Esophagus squamous epithelium (tissue), 5 donors: Measurements from ENCODE around the gene OSCP1. TPM values are rescaled to one million over a fixed set of nuclear protein-coding genes. Genes with fewer than 3 reads are reported as not detected.
"Not testable (repeated sequence)": the region's sequence is repeated elsewhere in the genome, so short reads cannot be mapped to it uniquely, and the experiment has no call there.

Experiments
- DNase-seq: peaks from one replicate; lab custom pipeline; 2025; lab: John Stamatoyannopoulos, UW
- H3K27ac ChIP-seq, 4 donors: fragments of 200-600 bp; sonication (generic); one replicate each; pipeline ENCODE4 v1.5.1; 2016 to 2019; ENCODE audit warnings: mild to moderate bottlenecking in 1 of 4
- H3K27me3 ChIP-seq, 4 donors: fragments of 200-600 bp; sonication (generic); 1 replicate in 3 of 4; 2 replicates in 1 of 4; pipeline versions ENCODE4 v1.5.1 to v1.6.0; 2017 to 2021; ENCODE audit warnings: antibody characterized with exemption in 1 of 4
- H3K36me3 ChIP-seq, 3 donors: fragments of 200-600 bp; sonication (generic); one replicate each; pipeline ENCODE4 v1.5.1; 2016 to 2019
- H3K4me1 ChIP-seq, 3 donors: fragments of 200-600 bp; sonication (generic); one replicate each; pipeline ENCODE4 v1.5.1; 2017 to 2019
- H3K4me3 ChIP-seq, 4 donors: fragments of 200-600 bp; sonication (generic); 1 replicate in 3 of 4; 2 replicates in 1 of 4; pipeline ENCODE4 v1.5.1; 2016 to 2019; ENCODE audit warnings: mild to moderate bottlenecking in 2 of 4, moderate library complexity in 1 of 4
- H3K9me3 ChIP-seq, 3 donors: fragments of 200-600 bp; sonication (generic); one replicate each; pipeline ENCODE4 v1.5.1; 2016 to 2019
- POLR2A ChIP-seq, 4 donors: fragments of 450-650 bp; IDR thresholded peaks; one replicate each; pipeline ENCODE4 v1.6.1; 2017; ENCODE audit warnings: antibody characterized with exemption in 4 of 4, mild to moderate bottlenecking in 4 of 4, moderate library complexity in 3 of 4
- WGBS, 2 donors: methylation state at CpG; one replicate each; pipeline ENCODE4 v1.1.5; 2018; 5-methylcytosine and 5-hydroxymethylcytosine counted together
- intact Hi-C: fragments of 100-400 bp; cut with DNase I; formaldehyde crosslinking; loops from one replicate; pipeline ENCODE4 v1.15.0; 2022
- total RNA-seq, 4 donors: library from RNA; depleted of rRNA; stranded (reverse); fragments of >200 nt; gene quantifications; one replicate each; pipeline ENCODE4 v1.1.0, GENCODE V29; 2016
- TF ChIP-seq, protein P1 (sequence below), 6 experiments: fragments of 450-650 bp in 4 of 6; fragments of 200-600 bp in 2 of 6; sonication (generic) in 2 of 6; IDR thresholded peaks; one replicate each; pipeline ENCODE4 v1.5.1; 2016 to 2019; ENCODE audit warnings: antibody characterized with exemption in 6 of 6, mild to moderate bottlenecking in 4 of 6, moderate library complexity in 4 of 6
- donor health status: DM: yes; HTN: yes; CAD: no.

Gene OSCP1
- total RNA-seq, 4 donors from 2014 or later = 2.4 to 6.8 (median 4.5) TPM

GRCh38 chr1:36487906-36488305 is 37.7 kb upstream of the OSCP1 start:
- H3K27me3 ChIP-seq = peaks cover 0 to 7% (median 0%) of the 10 kb centered on the region in 4 donors
- DNase-seq = no peak
- no peak overlapping the region for H3K27ac ChIP-seq

DNA sequence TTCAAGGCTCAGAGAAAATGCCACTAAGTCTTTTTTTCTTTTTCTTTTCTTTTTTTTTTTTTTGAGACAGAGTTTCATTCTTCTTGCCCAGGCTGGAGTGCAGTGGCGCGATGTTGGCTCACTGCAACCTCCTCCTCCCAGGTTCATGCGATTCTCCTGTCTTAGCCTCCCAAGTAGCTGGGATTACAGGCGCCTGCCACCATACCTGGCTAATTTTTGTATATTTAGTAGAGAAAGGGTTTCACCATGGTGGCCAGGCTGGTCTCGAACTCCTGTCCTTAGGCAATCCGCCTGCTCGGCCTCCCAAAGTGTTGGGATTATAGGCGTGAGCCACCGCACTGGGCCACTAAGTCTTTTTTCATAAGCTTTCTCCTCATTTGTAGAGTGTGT is 37.1 kb upstream of the OSCP1 start:
- DNase-seq, H3K36me3 ChIP-seq, H3K4me3 ChIP-seq, intact Hi-C loops, H3K27me3 ChIP-seq, H3K27ac ChIP-seq, H3K9me3 ChIP-seq, H3K4me1 ChIP-seq: not testable (repeated sequence)
- WGBS, 2 donors = 88 to 90% methylated on average over 7 to 9 of the region's 9 CpGs

More at GRCh38 chr1:36487906-36488305, 37.7 kb upstream of the OSCP1 start:
- TF ChIP-seq, protein P1, sequence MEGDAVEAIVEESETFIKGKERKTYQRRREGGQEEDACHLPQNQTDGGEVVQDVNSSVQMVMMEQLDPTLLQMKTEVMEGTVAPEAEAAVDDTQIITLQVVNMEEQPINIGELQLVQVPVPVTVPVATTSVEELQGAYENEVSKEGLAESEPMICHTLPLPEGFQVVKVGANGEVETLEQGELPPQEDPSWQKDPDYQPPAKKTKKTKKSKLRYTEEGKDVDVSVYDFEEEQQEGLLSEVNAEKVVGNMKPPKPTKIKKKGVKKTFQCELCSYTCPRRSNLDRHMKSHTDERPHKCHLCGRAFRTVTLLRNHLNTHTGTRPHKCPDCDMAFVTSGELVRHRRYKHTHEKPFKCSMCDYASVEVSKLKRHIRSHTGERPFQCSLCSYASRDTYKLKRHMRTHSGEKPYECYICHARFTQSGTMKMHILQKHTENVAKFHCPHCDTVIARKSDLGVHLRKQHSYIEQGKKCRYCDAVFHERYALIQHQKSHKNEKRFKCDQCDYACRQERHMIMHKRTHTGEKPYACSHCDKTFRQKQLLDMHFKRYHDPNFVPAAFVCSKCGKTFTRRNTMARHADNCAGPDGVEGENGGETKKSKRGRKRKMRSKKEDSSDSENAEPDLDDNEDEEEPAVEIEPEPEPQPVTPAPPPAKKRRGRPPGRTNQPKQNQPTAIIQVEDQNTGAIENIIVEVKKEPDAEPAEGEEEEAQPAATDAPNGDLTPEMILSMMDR (IDR thresholded peaks at IDR 0.05) = no peak
- TF ChIP-seq POLR2A (IDR thresholded peaks at IDR 0.05) = no peak
- H3K4me3 ChIP-seq = no peak overlapping the region
- peaks cover 0 to 6% (median 0%) of the 10 kb centered on the region in 3 donors for H3K4me1 ChIP-seq
- no peaks in the 10 kb centered on the region for H3K36me3 ChIP-seq
- intact Hi-C loops = no loop called here
- WGBS, 2 donors = 56 to 87% methylated on average over 3 of the region's 3 CpGs
- H3K9me3 ChIP-seq = no peaks in the 10 kb centered on the region

- Histone ChIP-seq H3K4me3 (no peak overlapping the region), H3K27me3 (peaks cover 0 to 5% (median 0%) of the 10 kb centered on the region in 4 donors), H3K4me1 (peaks cover 0 to 6% (median 0%) of the 10 kb centered on the region in 3 donors), H3K9me3 (no peaks in the 10 kb centered on the region), H3K27ac (peak overlapping the region in 1 of 4 donors; percentile 70), H3K36me3 (no peaks in the 10 kb centered on the region)
- intact Hi-C loops = no loop called here
- no peak for TF ChIP-seq POLR2A (IDR thresholded peaks at IDR 0.05)
- TF ChIP-seq, protein P1 (IDR thresholded peaks at IDR 0.05) = no peak
- DNase-seq = no peak
- 45 to 52% methylated on average over 12 of the region's 17 CpGs for WGBS, 2 donors
Measured at GRCh38 chr1:36486439-36487335, 36.4 kb upstream of the OSCP1 start.

DNA sequence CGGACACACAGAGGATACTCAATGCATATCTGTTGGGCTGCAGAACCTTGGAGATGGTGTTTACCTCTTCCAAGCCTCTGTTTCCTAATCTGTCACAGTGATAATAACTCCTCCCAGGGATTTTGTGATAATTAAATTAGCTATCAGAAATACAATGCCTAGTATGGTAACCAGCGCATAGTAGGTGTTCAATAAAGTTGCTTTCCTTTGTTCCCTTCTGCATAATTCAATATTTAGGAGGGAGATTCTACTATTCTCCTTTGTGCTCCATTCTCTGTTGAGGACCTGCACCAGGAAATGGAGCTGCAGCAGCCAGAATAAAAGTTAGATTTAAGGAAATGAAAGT is 35.8 kb upstream of the OSCP1 start:
- H3K27me3 ChIP-seq = peaks cover 0 to 11% (median 0%) of the 10 kb centered on the region in 4 donors
- TF ChIP-seq, protein P1 (IDR thresholded peaks at IDR 0.05) = no peak
- no peak for TF ChIP-seq POLR2A (IDR thresholded peaks at IDR 0.05)
- intact Hi-C loops = no loop called here
- 76 to 100% methylated on average over 2 of the region's 2 CpGs for WGBS, 2 donors
- peaks cover 0 to 6% (median 0%) of the 10 kb centered on the region in 3 donors for H3K4me1 ChIP-seq
- H3K4me3 ChIP-seq = no peak overlapping the region
- DNase-seq = no peak
- H3K9me3 ChIP-seq = no peaks in the 10 kb centered on the region
- H3K36me3 ChIP-seq = no peaks in the 10 kb centered on the region
- peak overlapping the region in 1 of 4 donors; percentile 10 for H3K27ac ChIP-seq

- H3K4me3 ChIP-seq = no peak overlapping the region
- 86 to 93% methylated on average over 2 of the region's 2 CpGs for WGBS, 2 donors
- peaks cover 0 to 6% (median 0%) of the 10 kb centered on the region in 3 donors for H3K4me1 ChIP-seq
- no peaks in the 10 kb centered on the region for H3K9me3 ChIP-seq
- no peak overlapping the region for H3K27ac ChIP-seq
- peaks cover 0 to 21% (median 0%) of the 10 kb centered on the region in 4 donors for H3K27me3 ChIP-seq
- TF ChIP-seq POLR2A (IDR thresholded peaks at IDR 0.05) = no peak
- TF ChIP-seq, protein P1 (IDR thresholded peaks at IDR 0.05) = no peak
- intact Hi-C loops = no loop called here
- no peak for DNase-seq
- H3K36me3 ChIP-seq = no peaks in the 10 kb centered on the region
Measured at GRCh38 chr1:36484099-36484498, 33.8 kb upstream of the OSCP1 start.
